BJ (cell line): ENCODE measurements around the gene ULBP3. TPM values are rescaled to one million over a fixed set of nuclear protein-coding genes. Genes with fewer than 3 reads are reported as not detected.

Experiments
- CTCF ChIA-PET: fragments of 350-600 bp; formaldehyde crosslinking; extraction: SDS; loops from one replicate; lab custom pipeline; 2021; ENCODE audit warnings: antibody characterized with exemption, inconsistent platforms; lab: Yijun Ruan, JAX
- POLR2A ChIA-PET: fragments of 300-600 bp; sonication (Branson Sonifier 250); formaldehyde crosslinking; extraction: SDS; loops from one replicate; lab custom pipeline; 2021; ENCODE audit warnings: antibody characterized with exemption; lab: Charles Lee
- DNase-seq: peaks from one replicate; pipeline ENCODE4 v3.0.0-alpha.2; 2011; ENCODE audit warnings: low read depth
- H3K27me3 ChIP-seq: 2 replicates; pipeline ENCODE4 v1.6.0; 2011; ENCODE audit warnings: low read length; ENCODE audit not compliant: control insufficient read depth, insufficient read depth
- H3K36me3 ChIP-seq: 2 replicates; pipeline ENCODE4 v1.5.1; 2011; ENCODE audit warnings: low read length; ENCODE audit not compliant: control insufficient read depth, insufficient read depth
- H3K4me3 ChIP-seq: 2 replicates; pipeline ENCODE4 v1.5.1; 2011; ENCODE audit warnings: low read depth, mild to moderate bottlenecking, control low read depth, low read length
- CTCF ChIP-seq: IDR thresholded peaks from 2 replicates; pipeline ENCODE4 v1.5.1; 2011; ENCODE audit warnings: low read depth, mild to moderate bottlenecking, control low read depth, inconsistent platforms, low read length, moderate library complexity; ENCODE audit not compliant: insufficient read depth
- polyA plus RNA-seq: library from polyadenylated mRNA; depleted of rRNA; stranded (reverse); fragments of >200 nt; gene quantifications from 2 replicates; pipeline ENCODE4 v1.2.3, GENCODE V29; 2011

The ULBP3 gene
- polyA plus RNA-seq, 1 experiment: 6.0 TPM

GRCh38 chr6:150056916-150057315 is 12.0 kb downstream of the ULBP3 start:
- Histone ChIP-seq H3K4me3 (no peak overlapping the region), H3K27me3 (peaks cover 13% of the 10 kb centered on the region), H3K36me3 (no peaks in the 10 kb centered on the region)
- DNase-seq: no peak
- TF ChIP-seq CTCF: no peak
- POLR2A ChIA-PET: no interaction called here
- CTCF ChIA-PET: interaction anchor here (0.6 to 1.6 kb wide), 3 partner anchors 14 to 338 kb away, joined by 3 to 4 read pairs (median 3); no protein-coding TSS in a partner anchor

GRCh38 chr6:150056156-150056555 is 12.8 kb downstream of the ULBP3 start:
- no peak overlapping the region for H3K4me3 ChIP-seq
- DNase-seq: no peak
- ChIA-PET CTCF (interaction anchor here (1.6 to 5.0 kb wide), 2 partner anchors 13 to 339 kb away, joined by 4 to 29 read pairs; partner anchors contain the start of gene ULBP3), POLR2A (no interaction called here)
- H3K27me3 ChIP-seq: peaks cover 13% of the 10 kb centered on the region
- no peaks in the 10 kb centered on the region for H3K36me3 ChIP-seq
- TF ChIP-seq CTCF: no peak

- TF ChIP-seq CTCF: no peak
- no peaks in the 10 kb centered on the region for H3K36me3 ChIP-seq
- H3K27me3 ChIP-seq: peaks cover 14% of the 10 kb centered on the region
- POLR2A ChIA-PET: no interaction called here
- no peak overlapping the region for H3K4me3 ChIP-seq
- no peak for DNase-seq
- CTCF ChIA-PET: interaction anchor here (1.0 to 5.0 kb wide), 2 partner anchors 14 to 39 kb away, joined by 4 to 29 read pairs; partner anchors contain the start of gene ULBP3
Measured at GRCh38 chr6:150055131-150055530, 13.8 kb downstream of the ULBP3 start.

- Histone ChIP-seq H3K36me3 (no peaks in the 10 kb centered on the region), H3K4me3 (no peak overlapping the region), H3K27me3 (peaks cover 15% of the 10 kb centered on the region)
- DNase-seq: no peak
- no peak for TF ChIP-seq CTCF
- CTCF ChIA-PET: interaction anchor here (5.0 kb wide), 1 partner anchor 16 kb away, joined by 29 read pairs; the partner anchor contains the start of gene ULBP3
- POLR2A ChIA-PET: no interaction called here
Measured at GRCh38 chr6:150053450-150053849, 15.5 kb downstream of the ULBP3 start.

- Histone ChIP-seq H3K36me3 (no peaks in the 10 kb centered on the region), H3K4me3 (no peak overlapping the region), H3K27me3 (peaks cover 18% of the 10 kb centered on the region)
- DNase-seq: no peak
- no peak for TF ChIP-seq CTCF
- ChIA-PET POLR2A (no interaction called here), CTCF (no interaction called here)
Measured at GRCh38 chr6:150050846-150051245, 18.1 kb downstream of the ULBP3 start.
